Measurements from ENCODE around the gene CES4A. TPM values are rescaled to one million over a fixed set of nuclear protein-coding genes. Genes with fewer than 3 reads are reported as not detected.

The CES4A gene
- total and polyA plus RNA-seq, 2 of the 13 experiments (the other 11 are each of a cell fraction or from before 2014, with no cell fraction given) = 0.09 to 0.17 TPM

- TF ChIP-seq, protein P1, sequence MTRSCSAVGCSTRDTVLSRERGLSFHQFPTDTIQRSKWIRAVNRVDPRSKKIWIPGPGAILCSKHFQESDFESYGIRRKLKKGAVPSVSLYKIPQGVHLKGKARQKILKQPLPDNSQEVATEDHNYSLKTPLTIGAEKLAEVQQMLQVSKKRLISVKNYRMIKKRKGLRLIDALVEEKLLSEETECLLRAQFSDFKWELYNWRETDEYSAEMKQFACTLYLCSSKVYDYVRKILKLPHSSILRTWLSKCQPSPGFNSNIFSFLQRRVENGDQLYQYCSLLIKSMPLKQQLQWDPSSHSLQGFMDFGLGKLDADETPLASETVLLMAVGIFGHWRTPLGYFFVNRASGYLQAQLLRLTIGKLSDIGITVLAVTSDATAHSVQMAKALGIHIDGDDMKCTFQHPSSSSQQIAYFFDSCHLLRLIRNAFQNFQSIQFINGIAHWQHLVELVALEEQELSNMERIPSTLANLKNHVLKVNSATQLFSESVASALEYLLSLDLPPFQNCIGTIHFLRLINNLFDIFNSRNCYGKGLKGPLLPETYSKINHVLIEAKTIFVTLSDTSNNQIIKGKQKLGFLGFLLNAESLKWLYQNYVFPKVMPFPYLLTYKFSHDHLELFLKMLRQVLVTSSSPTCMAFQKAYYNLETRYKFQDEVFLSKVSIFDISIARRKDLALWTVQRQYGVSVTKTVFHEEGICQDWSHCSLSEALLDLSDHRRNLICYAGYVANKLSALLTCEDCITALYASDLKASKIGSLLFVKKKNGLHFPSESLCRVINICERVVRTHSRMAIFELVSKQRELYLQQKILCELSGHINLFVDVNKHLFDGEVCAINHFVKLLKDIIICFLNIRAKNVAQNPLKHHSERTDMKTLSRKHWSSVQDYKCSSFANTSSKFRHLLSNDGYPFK (CRISPR knock-in tag; IDR thresholded peaks at IDR 0.05; ENCODE audit: borderline replicate concordance) = 0 out of 2 replicates have a peak, but pooled peaks have one; percentile 9
- TF ChIP-seq ZBTB38 (CRISPR knock-in tag; IDR thresholded peaks at IDR 0.05) (peak; percentile 32; the same call in 1 of the 2 replicates), HOXD1 (CRISPR knock-in tag; IDR thresholded peaks at IDR 0.05) (0 out of 2 replicates have a peak, but pooled peaks have one; percentile 19), ZFY (CRISPR knock-in tag; IDR thresholded peaks at IDR 0.05) (peak; percentile 53), RFXAP (CRISPR knock-in tag; IDR thresholded peaks at IDR 0.05; ENCODE audit: borderline replicate concordance) (0 out of 2 replicates have a peak, but pooled peaks have one; percentile 26), RAD21 (CRISPR knock-in tag; IDR thresholded peaks at IDR 0.05) (peak; percentile 78), KAT2B (IDR thresholded peaks at IDR 0.05; ENCODE audit: borderline replicate concordance, low read depth, low read length) (no peak), ZBTB14 (CRISPR knock-in tag; IDR thresholded peaks at IDR 0.05) (no peak), GFI1 (CRISPR knock-in tag; IDR thresholded peaks at IDR 0.05; ENCODE audit: borderline replicate concordance) (peak; percentile 15; the same call in 1 of the 2 replicates), YY1 (IDR thresholded peaks at IDR 0.05; ENCODE audit: insufficient read depth, insufficient replicate concordance, low read depth, low read length) (peak; percentile 37), PRPF4 (IDR thresholded peaks at IDR 0.05; ENCODE audit: low read depth, low read length, poor library complexity, severe bottlenecking) (no peak), ASH2L (IDR thresholded peaks at IDR 0.05; ENCODE audit: insufficient read length, low read depth, low read length) (peak; percentile 34), FOXA3 (CRISPR knock-in tag; IDR thresholded peaks at IDR 0.05) (0 out of 2 replicates have a peak, but pooled peaks have one; percentile 19), NCOA5 (CRISPR knock-in tag; IDR thresholded peaks at IDR 0.05) (no peak), ZNF607 (CRISPR knock-in tag; IDR thresholded peaks at IDR 0.05; ENCODE audit: borderline replicate concordance) (peak; percentile 77), AGO1 (IDR thresholded peaks at IDR 0.05; ENCODE audit: low read depth, low read length, poor library complexity, severe bottlenecking) (peak; percentile 26), ZNF225 (CRISPR knock-in tag; IDR thresholded peaks at IDR 0.05) (peak; percentile 29; the same call in 1 of the 2 replicates), ZFP36L1 (CRISPR knock-in tag; IDR thresholded peaks at IDR 0.05) (peak; percentile 39; the same call in 1 of the 2 replicates), MEIS2 (CRISPR knock-in tag; IDR thresholded peaks at IDR 0.05) (peak; percentile 38; the same call in 1 of the 2 replicates)
- TF ChIP-seq, protein P2, sequence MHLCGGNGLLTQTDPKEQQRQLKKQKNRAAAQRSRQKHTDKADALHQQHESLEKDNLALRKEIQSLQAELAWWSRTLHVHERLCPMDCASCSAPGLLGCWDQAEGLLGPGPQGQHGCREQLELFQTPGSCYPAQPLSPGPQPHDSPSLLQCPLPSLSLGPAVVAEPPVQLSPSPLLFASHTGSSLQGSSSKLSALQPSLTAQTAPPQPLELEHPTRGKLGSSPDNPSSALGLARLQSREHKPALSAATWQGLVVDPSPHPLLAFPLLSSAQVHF (CRISPR knock-in tag; IDR thresholded peaks at IDR 0.05) = peak; percentile 74; the same call in 1 of the 2 replicates
- TF ChIP-seq, protein P3, sequence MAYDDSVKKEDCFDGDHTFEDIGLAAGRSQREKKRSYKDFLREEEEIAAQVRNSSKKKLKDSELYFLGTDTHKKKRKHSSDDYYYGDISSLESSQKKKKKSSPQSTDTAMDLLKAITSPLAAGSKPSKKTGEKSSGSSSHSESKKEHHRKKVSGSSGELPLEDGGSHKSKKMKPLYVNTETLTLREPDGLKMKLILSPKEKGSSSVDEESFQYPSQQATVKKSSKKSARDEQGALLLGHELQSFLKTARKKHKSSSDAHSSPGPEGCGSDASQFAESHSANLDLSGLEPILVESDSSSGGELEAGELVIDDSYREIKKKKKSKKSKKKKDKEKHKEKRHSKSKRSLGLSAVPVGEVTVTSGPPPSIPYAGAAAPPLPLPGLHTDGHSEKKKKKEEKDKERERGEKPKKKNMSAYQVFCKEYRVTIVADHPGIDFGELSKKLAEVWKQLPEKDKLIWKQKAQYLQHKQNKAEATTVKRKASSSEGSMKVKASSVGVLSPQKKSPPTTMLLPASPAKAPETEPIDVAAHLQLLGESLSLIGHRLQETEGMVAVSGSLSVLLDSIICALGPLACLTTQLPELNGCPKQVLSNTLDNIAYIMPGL (CRISPR knock-in tag; IDR thresholded peaks at IDR 0.05; ENCODE audit: borderline replicate concordance in 1 of 2, low read depth in 1 of 2) = peak; percentile 29 to 75; a peak in 3 of 4 replicates
Observed at GRCh38 chr16:67013823-67014633, 25.6 kb downstream of the CES4A start (continued).
